ENCODE results near the gene CPSF6. TPM values are rescaled to one million over a fixed set of nuclear protein-coding genes. Genes with fewer than 3 reads are reported as not detected.

CPSF6 gene
- total and polyA plus RNA-seq, 2 of the 4 experiments (the other 2 are of a cell fraction), result 9.1 to 39.3 TPM

- Histone ChIP-seq H3K4me1 (ENCODE audit: control insufficient read depth, insufficient read depth, low read length) (peaks cover 4% of the 10 kb centered on the region), H3K4ac (ENCODE audit: low read depth, low read length) (no peak overlapping the region), H4K91ac (ENCODE audit: insufficient read depth, low read depth, low read length) (no peak overlapping the region), H2AFZ (replicated peaks; ENCODE audit: low read length, poor library complexity) (no peak overlapping the region), H2BK5ac (ENCODE audit: low read depth, low read length, poor library complexity, severe bottlenecking) (no peak overlapping the region), H3K23ac (ENCODE audit: low read depth, low read length) (no peak overlapping the region), H3K27ac (ENCODE audit: insufficient read depth, low read length) (no peak overlapping the region), H2BK120ac (ENCODE audit: low read depth, low read length) (no peak overlapping the region), H4K5ac (ENCODE audit: low read depth, low read length) (no peak overlapping the region), H3K9ac (ENCODE audit: low read depth, low read length) (no peak overlapping the region), H3K18ac (ENCODE audit: low read depth, low read length) (no peak overlapping the region), H4K8ac (ENCODE audit: low read depth in 2 of 2, low read length in 2 of 2) (no peak overlapping the region), H3K36me3 (ENCODE audit: control insufficient read depth, insufficient read depth, low read length) (peaks cover 2% of the 10 kb centered on the region; the same call in 1 of the 2 replicates), H3K9me1 (ENCODE audit: insufficient read depth, low read length) (peaks cover 3% of the 10 kb centered on the region; the same call in 1 of the 2 replicates), H3K14ac (replicated peaks; ENCODE audit: low read depth, low read length) (no peak overlapping the region), H3K56ac (ENCODE audit: extremely low read depth, insufficient read depth, low read length) (no peak overlapping the region), H2BK20ac (ENCODE audit: low read depth, low read length) (no peak overlapping the region), H2BK15ac (ENCODE audit: low read depth, low read length) (no peak overlapping the region), H3K4me2 (ENCODE audit: low read depth, low read length) (no peak overlapping the region), H4K20me1 (ENCODE audit: insufficient read depth, low read length) (peaks cover 9% of the 10 kb centered on the region; the same call in 1 of the 2 replicates), H2AK5ac (ENCODE audit: low read depth, low read length) (no peak overlapping the region), H3K9me3 (ENCODE audit: control insufficient read depth, insufficient read depth, low read length) (no peaks in the 10 kb centered on the region), H2AK9ac (replicated peaks; ENCODE audit: low read depth, low read length, poor library complexity) (no peak overlapping the region), H3K27me3 (ENCODE audit: control insufficient read depth, insufficient read depth, low read length) (no peaks in the 10 kb centered on the region), H3K79me1 (ENCODE audit: low read depth in 1 of 2, low read length in 2 of 2) (peaks cover 6 to 14% of the 10 kb centered on the region in 2 experiments; a peak in 3 of 4 replicates), H3K4me3 (ENCODE audit: insufficient read depth, low read depth, low read length) (no peak overlapping the region)
- no TSS peak for BruUV-seq (replicated peaks)
- ChIA-PET CTCF (no interaction called here), POLR2A (ENCODE audit: unreplicated experiment) (no interaction called here)
- ATAC-seq (ENCODE audit: low read depth) (no peak), DNase-seq (no peak)
- TF ChIP-seq POLR2A (IDR thresholded peaks at IDR 0.05; ENCODE audit: low read depth, low read length) (no peak), MAFK (IDR thresholded peaks at IDR 0.05; ENCODE audit: low read depth, low read length) (no peak), RAD21 (IDR thresholded peaks at IDR 0.05; ENCODE audit: low read length) (no peak), NFE2L2 (IDR thresholded peaks at IDR 0.05; ENCODE audit: low read depth, low read length) (no peak), BHLHE40 (IDR thresholded peaks at IDR 0.05; ENCODE audit: low read depth, low read length) (no peak), USF2 (IDR thresholded peaks at IDR 0.05; ENCODE audit: low read depth, low read length) (no peak), RFX5 (IDR thresholded peaks at IDR 0.05; ENCODE audit: low read depth, low read length) (no peak), MXI1 (IDR thresholded peaks at IDR 0.05; ENCODE audit: borderline replicate concordance, low read depth, low read length) (no peak), CEBPB (IDR thresholded peaks at IDR 0.05; ENCODE audit: low read depth, low read length) (no peak), SMC3 (IDR thresholded peaks at IDR 0.05; ENCODE audit: low read depth, low read length) (no peak), MAZ (IDR thresholded peaks at IDR 0.05; ENCODE audit: borderline replicate concordance, low read depth, low read length) (no peak), ELK1 (IDR thresholded peaks at IDR 0.05; ENCODE audit: borderline replicate concordance, low read depth, low read length) (no peak), CHD1 (IDR thresholded peaks at IDR 0.05; ENCODE audit: low read depth, low read length) (no peak), FOS (IDR thresholded peaks at IDR 0.05; ENCODE audit: low read depth, low read length) (no peak), RCOR1 (IDR thresholded peaks at IDR 0.05; ENCODE audit: insufficient replicate concordance, low read length) (no peak), CTCF (conservative IDR thresholded peaks at IDR 0.05; ENCODE audit: low read depth, low read length) (no peak)
- WGBS, 2 experiments (ENCODE audit: extremely low coverage in 2 of 2, insufficient read length in 1 of 2), result no CpG with 5 or more reads among the region's 2 CpGs
- intact Hi-C loops (cut with micrococcal nuclease) (no loop called here), dilution Hi-C loops (cut with HindIII; ENCODE audit: low sequenced_read_pairs, unreplicated experiment) (no loop called here), in situ Hi-C loops (cut with MboI; ENCODE audit: low sequenced_read_pairs) (no loop called here)
These were observed 30.4 kb downstream of the CPSF6 start for GRCh38 chr12:69269736-69270135.

Measured in IMR-90 (cell line).